ENCODE data around the gene CAMTA2. TPM values are rescaled to one million over a fixed set of nuclear protein-coding genes. Genes with fewer than 3 reads are reported as not detected.

CAMTA2 gene
- total RNA-seq, 2 experiments from 2014 or later, result 9.7 to 44.3 TPM

GRCh38 chr17:4973256-4974114, 14.0 kb downstream of the CAMTA2 start:
- H3K36me3 ChIP-seq (ENCODE audit: insufficient read depth, low read length), result peaks cover 44% of the 10 kb centered on the region
- CTCF ChIA-PET (ENCODE audit: unreplicated experiment), result no interaction called here

GRCh38 chr17:4972752-4973151, 14.7 kb downstream of the CAMTA2 start:
- no peak overlapping the region for H3K4me3 ChIP-seq (ENCODE audit: low read depth, low read length, poor library complexity, severe bottlenecking)
- no peaks in the 10 kb centered on the region for H4K20me1 ChIP-seq (ENCODE audit: insufficient read depth, low read length)
- H3K79me2 ChIP-seq (ENCODE audit: insufficient read depth, low read depth, low read length), result peaks cover 8% of the 10 kb centered on the region; the same call in 1 of the 2 replicates
- H3K4me1 ChIP-seq (ENCODE audit: insufficient read depth, low read length, poor library complexity, severe bottlenecking), result peaks cover 14% of the 10 kb centered on the region
- no peak overlapping the region for H2AFZ ChIP-seq (ENCODE audit: low read length)
- DNase-seq (ENCODE audit: low spot score), result no peak
- H3K9me3 ChIP-seq (ENCODE audit: low read length), result no peaks in the 10 kb centered on the region
- H3K27ac ChIP-seq (ENCODE audit: low read depth, low read length, poor library complexity, severe bottlenecking), result no peak overlapping the region
- no peak overlapping the region for H3K4me2 ChIP-seq (ENCODE audit: low read length)
- ChIA-PET CTCF (ENCODE audit: unreplicated experiment) (no interaction called here), POLR2A (no interaction called here)
- H3K9me2 ChIP-seq (ENCODE audit: insufficient read depth, low read length), result no peaks in the 10 kb centered on the region
- intact Hi-C loops (cut with micrococcal nuclease; ENCODE audit: unreplicated experiment), result no loop called here
- no peak for TF ChIP-seq EZH2phosphoT487 (IDR thresholded peaks at IDR 0.05; ENCODE audit: borderline replicate concordance, low read depth, low read length)
- TSS peak; percentile 57 for BruUV-seq (replicated peaks)
- peaks cover 37% of the 10 kb centered on the region for H3K36me3 ChIP-seq (ENCODE audit: insufficient read depth, low read length)

More at GRCh38 chr17:4973256-4974114, 14.0 kb downstream of the CAMTA2 start:
- DNase-seq (ENCODE audit: low spot score), result no peak
- no peak for TF ChIP-seq CTCF (conservative IDR thresholded peaks at IDR 0.05; ENCODE audit: low read length)
- no peak for TF ChIP-seq EZH2phosphoT487 (IDR thresholded peaks at IDR 0.05; ENCODE audit: borderline replicate concordance, low read depth, low read length)
- Histone ChIP-seq H3K9me2 (ENCODE audit: insufficient read depth, low read length) (no peaks in the 10 kb centered on the region), H3K9me3 (ENCODE audit: low read length) (no peaks in the 10 kb centered on the region), H3K4me1 (ENCODE audit: insufficient read depth, low read length, poor library complexity, severe bottlenecking) (peaks cover 10% of the 10 kb centered on the region), H3K4me3 (ENCODE audit: low read depth, low read length, poor library complexity, severe bottlenecking) (no peak overlapping the region), H3K79me2 (ENCODE audit: insufficient read depth, low read depth, low read length) (peaks cover 3% of the 10 kb centered on the region; the same call in 1 of the 2 replicates), H4K20me1 (ENCODE audit: insufficient read depth, low read length) (no peaks in the 10 kb centered on the region), H3K4me2 (ENCODE audit: low read length) (no peak overlapping the region), H3K27ac (ENCODE audit: low read depth, low read length, poor library complexity, severe bottlenecking) (no peak overlapping the region), H2AFZ (ENCODE audit: low read length) (no peak overlapping the region)
- no TSS peak for BruUV-seq (replicated peaks)
- intact Hi-C loops (cut with micrococcal nuclease; ENCODE audit: unreplicated experiment), result no loop called here
- POLR2A ChIA-PET, result interaction anchor here (0.5 kb wide), 1 partner anchor 21 kb away, joined by 3 read pairs; no protein-coding TSS in a partner anchor

- Histone ChIP-seq H3K36me3 (ENCODE audit: insufficient read depth, low read length) (peaks cover 32% of the 10 kb centered on the region), H3K27ac (ENCODE audit: low read depth, low read length, poor library complexity, severe bottlenecking) (no peak overlapping the region), H3K9me2 (ENCODE audit: insufficient read depth, low read length) (no peaks in the 10 kb centered on the region), H3K4me3 (ENCODE audit: low read depth, low read length, poor library complexity, severe bottlenecking) (no peak overlapping the region), H3K9me3 (ENCODE audit: low read length) (no peaks in the 10 kb centered on the region), H3K79me2 (ENCODE audit: insufficient read depth, low read depth, low read length) (peaks cover 8% of the 10 kb centered on the region; the same call in 1 of the 2 replicates), H3K4me2 (ENCODE audit: low read length) (no peak overlapping the region), H4K20me1 (ENCODE audit: insufficient read depth, low read length) (no peaks in the 10 kb centered on the region), H2AFZ (ENCODE audit: low read length) (no peak overlapping the region), H3K4me1 (ENCODE audit: insufficient read depth, low read length, poor library complexity, severe bottlenecking) (peaks cover 14% of the 10 kb centered on the region)
- BruUV-seq (replicated peaks), result no TSS peak
- no peak for DNase-seq (ENCODE audit: low spot score)
- ChIA-PET CTCF (ENCODE audit: unreplicated experiment) (no interaction called here), POLR2A (no interaction called here)
- intact Hi-C loops (cut with micrococcal nuclease; ENCODE audit: unreplicated experiment), result no loop called here
- TF ChIP-seq CTCF (conservative IDR thresholded peaks at IDR 0.05; ENCODE audit: low read length), result no peak
- TF ChIP-seq EZH2phosphoT487 (IDR thresholded peaks at IDR 0.05; ENCODE audit: borderline replicate concordance, low read depth, low read length), result no peak
These were observed 15.2 kb downstream of the CAMTA2 start for GRCh38 chr17:4972322-4972721.
